ENCODE data around the gene C14orf132. TPM values are rescaled to one million over a fixed set of nuclear protein-coding genes. Genes with fewer than 3 reads are reported as not detected.

C14orf132 gene
- total RNA-seq, 4 donors from 2014 or later, result 2.7 to 3.7 (median 3.0) TPM

GRCh38 chr14:96103075-96103474, 63.9 kb downstream of the C14orf132 start:
- no peaks in the 10 kb centered on the region for H3K36me3 ChIP-seq
- intact Hi-C loops (cut with DNase I), result loop anchor here (10.0 kb wide), 2 partner anchors 102 to 322 kb away; partner anchors contain the start of gene BDKRB2
- 90 to 96% methylated on average over 2 of the region's 2 CpGs for WGBS, 2 donors
- no peak overlapping the region for H3K27ac ChIP-seq
- H3K4me3 ChIP-seq (replicated peaks in 1 of 3), result no peak overlapping the region
- H3K4me1 ChIP-seq, result peaks cover 15 to 32% of the 10 kb centered on the region in 2 donors
- no peaks in the 10 kb centered on the region for H3K9me3 ChIP-seq
- no peaks in the 10 kb centered on the region for H3K27me3 ChIP-seq
- no peak for TF ChIP-seq CTCF (IDR thresholded peaks at IDR 0.05)
- no peak for TF ChIP-seq POLR2A (IDR thresholded peaks at IDR 0.05)
- DNase-seq, result no peak

- TF ChIP-seq POLR2A (IDR thresholded peaks at IDR 0.05), result no peak
- no peak for TF ChIP-seq CTCF (IDR thresholded peaks at IDR 0.05)
These were observed 64.6 kb downstream of the C14orf132 start for GRCh38 chr14:96103560-96104460.

GRCh38 chr14:96104469-96105057, 65.4 kb downstream of the C14orf132 start:
- peak in 1 of 2 donors; percentile 5 for DNase-seq
- Histone ChIP-seq H3K4me3 (replicated peaks in 1 of 3) (no peak overlapping the region), H3K36me3 (no peaks in the 10 kb centered on the region), H3K27ac (peak overlapping the region in 1 of 3 donors; percentile 14), H3K27me3 (no peaks in the 10 kb centered on the region), H3K4me1 (peaks cover 15 to 32% of the 10 kb centered on the region in 2 donors), H3K9me3 (no peaks in the 10 kb centered on the region)
- intact Hi-C loops (cut with DNase I), result loop anchor here (10.0 kb wide), 2 partner anchors 100 to 320 kb away; partner anchors contain the start of gene BDKRB2
- TF ChIP-seq CTCF (IDR thresholded peaks at IDR 0.05) (no peak), POLR2A (IDR thresholded peaks at IDR 0.05) (no peak)
- WGBS, 2 donors, result 87 to 88% methylated on average over 19 of the region's 19 CpGs

More at GRCh38 chr14:96103560-96104460, 64.6 kb downstream of the C14orf132 start:
- Histone ChIP-seq H3K4me1 (peaks cover 15 to 32% of the 10 kb centered on the region in 2 donors), H3K36me3 (no peaks in the 10 kb centered on the region), H3K27me3 (no peaks in the 10 kb centered on the region), H3K9me3 (no peaks in the 10 kb centered on the region), H3K27ac (no peak overlapping the region), H3K4me3 (replicated peaks in 1 of 3) (no peak overlapping the region)
- 95 to 98% methylated on average over 6 of the region's 6 CpGs for WGBS, 2 donors
- DNase-seq, result no peak
- intact Hi-C loops (cut with DNase I), result loop anchor here (10.0 kb wide), 2 partner anchors 101 to 321 kb away; partner anchors contain the start of gene BDKRB2

- no peak for DNase-seq
- no peak overlapping the region for H3K4me3 ChIP-seq (replicated peaks in 1 of 3)
- no peak for TF ChIP-seq CTCF (IDR thresholded peaks at IDR 0.05)
- no peak for TF ChIP-seq POLR2A (IDR thresholded peaks at IDR 0.05)
- H3K9me3 ChIP-seq, result no peaks in the 10 kb centered on the region
- H3K4me1 ChIP-seq, result peaks cover 14 to 28% of the 10 kb centered on the region in 2 donors
- intact Hi-C loops (cut with DNase I), result loop anchor here (10.0 kb wide), 2 partner anchors 99 to 319 kb away; partner anchors contain the start of gene BDKRB2
- WGBS, 2 donors, result 87 to 88% methylated on average over 14 to 16 of the region's 16 CpGs
- H3K36me3 ChIP-seq, result no peaks in the 10 kb centered on the region
- peak overlapping the region in 1 of 3 donors; percentile 28 for H3K27ac ChIP-seq
- no peaks in the 10 kb centered on the region for H3K27me3 ChIP-seq
These were observed 66.1 kb downstream of the C14orf132 start for GRCh38 chr14:96105089-96105925.
